ENCODE results near the gene RBM11.

Gene RBM11

DNA sequence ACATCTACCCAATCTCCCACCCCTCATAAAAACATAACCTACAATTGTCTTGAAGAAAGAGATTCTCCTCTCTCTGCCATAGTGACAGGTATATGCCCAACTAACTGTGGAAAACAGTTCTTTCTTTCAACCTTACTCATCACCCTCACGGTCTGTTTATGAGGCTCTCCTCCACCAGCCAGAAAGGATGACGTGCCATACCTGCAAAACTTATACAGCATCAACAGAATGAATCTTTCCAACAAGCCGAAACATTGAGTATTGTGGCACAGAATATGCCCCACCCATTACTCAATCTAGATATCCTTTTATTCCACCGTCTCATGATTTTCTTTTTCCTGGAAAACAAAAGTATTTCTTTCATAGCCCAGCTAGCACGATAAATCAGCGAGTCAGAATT lies 55.7 kb downstream of the RBM11 start:
- DNase-seq: no peak

DNA sequence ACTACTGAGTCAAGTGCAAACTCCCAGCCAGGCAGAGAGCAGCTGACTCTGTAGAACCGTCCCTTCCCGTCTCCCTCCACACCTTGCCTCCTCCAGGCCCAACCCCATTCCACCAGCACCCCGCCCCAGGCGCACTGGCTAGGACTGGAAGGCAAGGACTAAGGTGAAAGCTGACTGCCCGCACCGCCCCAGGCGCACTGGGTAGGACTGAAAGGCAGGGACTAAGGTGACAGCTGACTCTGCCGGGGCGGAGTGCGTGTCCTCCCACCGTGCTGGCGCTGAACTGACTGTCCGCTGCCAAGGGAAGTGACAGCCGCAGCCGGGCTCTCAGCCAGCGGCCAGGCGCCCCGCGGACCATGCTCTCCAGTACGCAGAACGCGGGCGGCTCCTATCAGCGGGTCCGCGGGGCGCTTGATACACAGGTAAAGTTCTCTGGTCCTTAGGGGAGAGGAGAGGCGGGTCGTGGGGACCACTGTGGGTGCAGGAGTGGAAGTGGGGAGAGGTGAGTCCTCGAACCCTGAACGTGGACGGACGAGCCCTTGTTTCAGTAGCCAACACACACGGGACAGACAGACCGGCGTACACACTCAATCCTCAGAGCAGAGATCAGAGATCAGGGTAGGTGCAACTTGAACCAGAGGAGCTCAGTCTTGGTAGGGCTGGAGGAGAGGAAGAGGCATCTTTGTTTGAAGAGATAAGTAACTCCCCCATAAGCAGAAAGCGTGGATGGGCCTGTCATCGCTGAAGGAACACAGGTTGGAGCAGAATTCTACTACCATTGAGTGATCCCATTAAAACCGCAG lies 58.0 kb downstream of the RBM11 start:
- no peak for DNase-seq

DNA sequence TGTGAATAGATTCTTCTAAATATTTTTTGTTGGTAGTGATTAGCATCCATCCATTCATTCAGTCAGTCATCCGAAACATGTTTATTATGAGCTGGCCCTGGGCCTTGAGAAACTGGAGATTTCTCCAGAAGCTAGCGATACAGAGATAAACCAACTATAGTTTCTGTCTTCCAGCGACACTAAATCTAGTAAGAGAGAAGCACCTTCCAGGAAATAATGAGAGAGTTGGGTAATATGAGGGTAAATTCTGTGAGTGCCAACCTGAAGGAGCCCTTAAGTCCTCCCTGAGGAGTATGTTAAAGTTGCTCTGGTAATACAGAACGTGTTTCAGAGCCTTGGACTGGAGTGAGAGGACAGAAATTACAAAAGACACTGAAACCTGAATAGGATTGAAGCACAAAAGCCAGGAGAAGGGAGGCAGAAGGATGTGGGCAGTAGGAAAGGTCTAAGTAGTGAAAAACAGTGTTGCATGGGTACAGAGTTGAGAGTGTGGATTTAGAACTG lies 59.8 kb downstream of the RBM11 start:
- no peak for DNase-seq

Measured in NCI-H524 (cell line).